DND-41 (cell line): ENCODE data around the gene YIPF1.
"Not testable (repeated sequence)": the region's sequence is repeated elsewhere in the genome, so short reads cannot be mapped to it uniquely, and the experiment has no call there.

Experiments used
- ATAC-seq: fragments of 200-7000 bp; cut with Tn5 transposase; 3 replicates; pipeline ENCODE4 v1.9.1; 2021; ENCODE audit warnings: low read depth; ENCODE audit not compliant: insufficient read depth
- DNase-seq: peaks from one replicate; pipeline ENCODE4 v3.0.0-alpha.2; 2020
- H2AFZ ChIP-seq: 2 replicates; pipeline ENCODE4 v1.6.0; 2012; ENCODE audit warnings: low read depth, low read length
- H3K27ac ChIP-seq: 2 replicates; pipeline ENCODE4 v1.5.1; 2012; ENCODE audit warnings: low read length, inconsistent platforms
- H3K27me3 ChIP-seq: fragments of 200-600 bp; sonication (generic); 2 replicates; pipeline ENCODE4 v1.6.0; 2012; ENCODE audit warnings: low read length, mild to moderate bottlenecking, inconsistent platforms; ENCODE audit not compliant: insufficient read depth, poor library complexity
- H3K36me3 ChIP-seq: 2 replicates; pipeline ENCODE4 v1.5.1; 2012; ENCODE audit warnings: low read length, inconsistent platforms; ENCODE audit not compliant: insufficient read depth
- H3K4me1 ChIP-seq: 2 replicates; pipeline ENCODE4 v1.5.1; 2012; ENCODE audit warnings: mild to moderate bottlenecking, low read length; ENCODE audit not compliant: insufficient read depth
- H3K4me2 ChIP-seq: 2 replicates; pipeline ENCODE4 v1.6.0; 2012; ENCODE audit warnings: mild to moderate bottlenecking, moderate library complexity, low read length, inconsistent platforms; ENCODE audit not compliant: insufficient read depth
- H3K4me3 ChIP-seq, 2 experiments: fragments of 200-600 bp in 1 of 2; shearing (Covaris generic) in 1 of 2; 2 replicates each; pipeline ENCODE4 v1.5.1; 2012 to 2016; ENCODE audit warnings: inconsistent platforms in 2 of 2, low read length in 2 of 2, mild to moderate bottlenecking in 2 of 2, low read depth in 1 of 2, moderate library complexity in 1 of 2
- H3K79me2 ChIP-seq: 2 replicates; pipeline ENCODE4 v1.6.0; 2012; ENCODE audit warnings: low read length, inconsistent platforms; ENCODE audit not compliant: insufficient read depth
- H3K9ac ChIP-seq: 2 replicates; pipeline ENCODE4 v1.6.0; 2012; ENCODE audit warnings: low read depth, mild to moderate bottlenecking, inconsistent platforms, low read length, moderate library complexity
- H3K9me3 ChIP-seq: 2 replicates; pipeline ENCODE4 v1.5.1; 2012; ENCODE audit warnings: low read length, moderate library complexity, mild to moderate bottlenecking, inconsistent platforms; ENCODE audit not compliant: insufficient read depth, severe bottlenecking
- H4K20me1 ChIP-seq: 2 replicates; pipeline ENCODE4 v1.6.0; 2012; ENCODE audit warnings: low read length; ENCODE audit not compliant: insufficient read depth
- EZH2 ChIP-seq: IDR thresholded peaks from 3 replicates; pipeline ENCODE4 v1.6.1; 2012; ENCODE audit warnings: borderline replicate concordance, low read depth, mild to moderate bottlenecking, moderate library complexity, low read length, inconsistent platforms; ENCODE audit not compliant: severe bottlenecking
- TF ChIP-seq, protein P1 (sequence below): IDR thresholded peaks from 2 replicates; pipeline ENCODE4 v1.5.1; 2012; ENCODE audit warnings: borderline replicate concordance, low read length, moderate library complexity, mild to moderate bottlenecking; ENCODE audit not compliant: poor library complexity, severe bottlenecking; ENCODE audit errors: extremely low read depth

Gene YIPF1

DNA sequence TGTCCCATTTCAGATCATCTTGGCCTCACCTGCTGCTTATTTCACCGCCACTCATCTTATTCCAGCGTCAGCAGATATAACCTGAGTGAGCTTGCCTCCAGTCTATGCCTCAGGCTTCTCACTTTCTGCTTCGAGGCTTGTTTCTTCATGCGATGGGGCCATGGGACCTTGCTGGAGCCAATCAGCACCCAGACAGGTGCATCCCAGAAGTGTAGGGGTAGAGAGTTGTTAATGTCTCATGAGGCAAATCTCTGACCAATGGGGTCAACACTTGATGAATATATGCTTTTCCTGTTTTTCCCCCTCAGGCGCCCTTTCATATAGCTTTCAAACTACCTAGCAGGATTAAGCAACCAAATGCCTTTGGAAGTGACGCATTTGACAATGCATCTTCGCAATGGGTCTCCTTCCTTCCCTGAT, 935 bp upstream of the YIPF1 start:
- Histone ChIP-seq H3K4me2 (peak overlapping the region; percentile 95), H3K27ac (peak overlapping the region; percentile 68; the same call in 1 of the 2 replicates), H2AFZ (peak overlapping the region; percentile 80), H3K36me3 (peaks cover 3% of the 10 kb centered on the region; the same call in 1 of the 2 replicates), H3K79me2 (peaks cover 6% of the 10 kb centered on the region), H3K9me3 (no peaks in the 10 kb centered on the region), H3K4me1 (peaks cover 23% of the 10 kb centered on the region), H3K27me3 (no peaks in the 10 kb centered on the region), H3K4me3 (peak overlapping the region in 1 of 2 experiments; percentile 98; a peak in 2 of 4 replicates), H3K9ac (peak overlapping the region; percentile 71), H4K20me1 (no peaks in the 10 kb centered on the region)
- no peak for DNase-seq
- TF ChIP-seq, protein P1, sequence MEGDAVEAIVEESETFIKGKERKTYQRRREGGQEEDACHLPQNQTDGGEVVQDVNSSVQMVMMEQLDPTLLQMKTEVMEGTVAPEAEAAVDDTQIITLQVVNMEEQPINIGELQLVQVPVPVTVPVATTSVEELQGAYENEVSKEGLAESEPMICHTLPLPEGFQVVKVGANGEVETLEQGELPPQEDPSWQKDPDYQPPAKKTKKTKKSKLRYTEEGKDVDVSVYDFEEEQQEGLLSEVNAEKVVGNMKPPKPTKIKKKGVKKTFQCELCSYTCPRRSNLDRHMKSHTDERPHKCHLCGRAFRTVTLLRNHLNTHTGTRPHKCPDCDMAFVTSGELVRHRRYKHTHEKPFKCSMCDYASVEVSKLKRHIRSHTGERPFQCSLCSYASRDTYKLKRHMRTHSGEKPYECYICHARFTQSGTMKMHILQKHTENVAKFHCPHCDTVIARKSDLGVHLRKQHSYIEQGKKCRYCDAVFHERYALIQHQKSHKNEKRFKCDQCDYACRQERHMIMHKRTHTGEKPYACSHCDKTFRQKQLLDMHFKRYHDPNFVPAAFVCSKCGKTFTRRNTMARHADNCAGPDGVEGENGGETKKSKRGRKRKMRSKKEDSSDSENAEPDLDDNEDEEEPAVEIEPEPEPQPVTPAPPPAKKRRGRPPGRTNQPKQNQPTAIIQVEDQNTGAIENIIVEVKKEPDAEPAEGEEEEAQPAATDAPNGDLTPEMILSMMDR, result no peak
- no peak for ATAC-seq

DNA sequence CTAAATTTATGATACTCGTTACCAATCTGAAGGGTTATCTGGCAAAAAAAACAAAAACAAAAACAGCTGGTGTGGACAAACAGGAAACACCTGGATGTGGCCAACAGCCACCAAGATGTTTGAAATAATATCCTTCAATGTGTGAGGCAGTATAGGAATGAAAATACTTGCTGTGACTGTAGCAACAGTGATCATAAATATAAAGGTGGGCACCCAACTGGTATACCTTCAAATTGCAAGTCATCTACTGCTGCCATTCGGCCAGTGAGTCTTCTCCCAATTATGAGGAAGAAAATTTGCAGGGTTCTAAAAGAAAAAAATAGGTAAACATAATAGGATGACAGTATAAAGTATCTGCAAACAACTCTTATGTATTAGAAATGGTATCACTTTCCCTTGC, 916 bp downstream of the YIPF1 start:
- Histone ChIP-seq H2AFZ (no peak overlapping the region; the same call in 1 of the 2 replicates), H3K36me3 (peaks cover 3% of the 10 kb centered on the region), H3K27me3 (no peaks in the 10 kb centered on the region), H3K27ac (peak overlapping the region; percentile 79; the same call in 1 of the 2 replicates), H3K79me2 (peaks cover 6% of the 10 kb centered on the region), H3K9me3 (no peaks in the 10 kb centered on the region), H3K4me2 (peak overlapping the region; percentile 95), H4K20me1 (no peaks in the 10 kb centered on the region), H3K4me1 (peaks cover 23% of the 10 kb centered on the region), H3K4me3 (peak overlapping the region; percentile 81 to 98; a peak in 2 of 4 replicates), H3K9ac (peak overlapping the region; percentile 71)
- TF ChIP-seq EZH2, result no peak
- TF ChIP-seq, protein P1, result no peak
- DNase-seq (no peak), ATAC-seq (no peak)

DNA sequence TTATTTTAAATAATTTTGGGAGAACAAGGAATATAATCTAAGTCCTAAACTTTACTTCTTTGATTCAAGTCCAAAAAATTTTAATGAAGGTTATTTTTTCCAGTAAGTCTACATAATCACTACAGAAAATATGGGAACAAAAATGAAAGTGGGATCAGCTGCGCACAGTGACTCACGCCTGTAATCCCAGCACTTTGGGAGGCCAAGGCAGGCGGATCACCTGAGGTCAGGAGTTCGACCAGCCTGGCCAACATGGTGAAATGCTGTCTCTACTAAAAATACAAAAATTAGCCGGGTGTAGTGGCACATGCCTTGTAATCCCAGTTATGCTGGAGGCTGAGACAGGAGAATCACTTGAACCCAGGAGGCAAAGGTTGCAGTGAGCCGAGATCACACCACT, 6.0 kb downstream of the YIPF1 start:
- not testable (repeated sequence) for H3K27ac ChIP-seq, H3K4me1 ChIP-seq, DNase-seq

GRCh38 chr1:53881853-53882252, 7.7 kb downstream of the YIPF1 start:
- H3K9ac ChIP-seq, H3K4me1 ChIP-seq, H4K20me1 ChIP-seq, H3K79me2 ChIP-seq, H3K4me3 ChIP-seq, H3K4me2 ChIP-seq, H3K27ac ChIP-seq, H2AFZ ChIP-seq, H3K9me3 ChIP-seq, ATAC-seq, DNase-seq, H3K27me3 ChIP-seq: not testable (repeated sequence)
- peaks cover 24% of the 10 kb centered on the region for H3K36me3 ChIP-seq

More for the DNA sequence above, 6.0 kb downstream of the YIPF1 start:
- not testable (repeated sequence) for H3K27me3 ChIP-seq, H3K9me3 ChIP-seq, ATAC-seq, H3K79me2 ChIP-seq, H4K20me1 ChIP-seq, H2AFZ ChIP-seq, H3K4me3 ChIP-seq, H3K4me2 ChIP-seq, H3K9ac ChIP-seq
- H3K36me3 ChIP-seq, result peaks cover 13% of the 10 kb centered on the region
